ENCODE results near the gene GPR153. TPM values are rescaled to one million over a fixed set of nuclear protein-coding genes. Genes with fewer than 3 reads are reported as not detected.
A peak's percentile ranks its signal among the peaks of the same experiment; 100 is the strongest.

The GPR153 gene
- polyA plus RNA-seq, 1 experiment: 4.7 TPM

GRCh38 chr1:6235296-6235677 lies 25.6 kb downstream of the GPR153 start:
- Histone ChIP-seq H3K4me3 (ENCODE audit: low read depth, low read length) (peak overlapping the region; percentile 82), H3K27ac (ENCODE audit: low read depth, low read length) (no peak overlapping the region), H3K27me3 (ENCODE audit: control insufficient read depth, insufficient read depth, low read length) (peaks cover 12% of the 10 kb centered on the region), H3K9me3 (ENCODE audit: control insufficient read depth, insufficient read depth, low read length) (peaks cover 4% of the 10 kb centered on the region; the same call in 1 of the 2 replicates)
- DNase-seq (ENCODE audit: low read depth, low spot score): no peak
- ChIA-PET CTCF (interaction anchor here (0.9 to 1.0 kb wide), 2 partner anchors 11 to 30 kb away, joined by 3 to 7 read pairs; no protein-coding TSS in a partner anchor), POLR2A (no interaction called here)
- TF ChIP-seq CTCF (IDR thresholded peaks at IDR 0.05; ENCODE audit: low read depth, low read length): no peak

GRCh38 chr1:6234502-6235295 lies 26.2 kb downstream of the GPR153 start:
- CTCF ChIA-PET: interaction anchor here (0.9 to 1.0 kb wide), 2 partner anchors 11 to 30 kb away, joined by 3 to 7 read pairs; no protein-coding TSS in a partner anchor
- no peak for TF ChIP-seq CTCF (IDR thresholded peaks at IDR 0.05; ENCODE audit: low read depth, low read length)
- POLR2A ChIA-PET: no interaction called here

GRCh38 chr1:6233376-6233775 lies 27.5 kb downstream of the GPR153 start:
- no peak for TF ChIP-seq CTCF (IDR thresholded peaks at IDR 0.05; ENCODE audit: low read depth, low read length)
- H3K9me3 ChIP-seq (ENCODE audit: control insufficient read depth, insufficient read depth, low read length): peaks cover 4% of the 10 kb centered on the region; the same call in 1 of the 2 replicates
- no peak for DNase-seq (ENCODE audit: low read depth, low spot score)
- CTCF ChIA-PET: interaction anchor here (1.6 kb wide), 1 partner anchor 29 kb away, joined by 3 read pairs; no protein-coding TSS in a partner anchor
- POLR2A ChIA-PET: no interaction called here
- H3K4me3 ChIP-seq (ENCODE audit: low read depth, low read length): no peak overlapping the region
- no peak overlapping the region for H3K27ac ChIP-seq (ENCODE audit: low read depth, low read length)
- H3K27me3 ChIP-seq (ENCODE audit: control insufficient read depth, insufficient read depth, low read length): no peaks in the 10 kb centered on the region

More at GRCh38 chr1:6234502-6235295, 26.2 kb downstream of the GPR153 start:
- H3K27me3 ChIP-seq (ENCODE audit: control insufficient read depth, insufficient read depth, low read length): peaks cover 10% of the 10 kb centered on the region
- H3K9me3 ChIP-seq (ENCODE audit: control insufficient read depth, insufficient read depth, low read length): peaks cover 4% of the 10 kb centered on the region; the same call in 1 of the 2 replicates
- no peak overlapping the region for H3K27ac ChIP-seq (ENCODE audit: low read depth, low read length)
- peak overlapping the region; percentile 82 for H3K4me3 ChIP-seq (ENCODE audit: low read depth, low read length)
- no peak for DNase-seq (ENCODE audit: low read depth, low spot score)

- CTCF ChIA-PET: interaction anchor here (1.7 kb wide), 1 partner anchor 21 kb away, joined by 10 read pairs; no protein-coding TSS in a partner anchor
- no peak for DNase-seq (ENCODE audit: low read depth, low spot score)
- no peaks in the 10 kb centered on the region for H3K27me3 ChIP-seq (ENCODE audit: control insufficient read depth, insufficient read depth, low read length)
- no peak for TF ChIP-seq CTCF (IDR thresholded peaks at IDR 0.05; ENCODE audit: low read depth, low read length)
- H3K4me3 ChIP-seq (ENCODE audit: low read depth, low read length): no peak overlapping the region
- H3K9me3 ChIP-seq (ENCODE audit: control insufficient read depth, insufficient read depth, low read length): no peaks in the 10 kb centered on the region
- peak overlapping the region; percentile 31 for H3K27ac ChIP-seq (ENCODE audit: low read depth, low read length)
- POLR2A ChIA-PET: no interaction called here
These were observed 35.2 kb downstream of the GPR153 start for GRCh38 chr1:6225651-6226050.

DNA sequence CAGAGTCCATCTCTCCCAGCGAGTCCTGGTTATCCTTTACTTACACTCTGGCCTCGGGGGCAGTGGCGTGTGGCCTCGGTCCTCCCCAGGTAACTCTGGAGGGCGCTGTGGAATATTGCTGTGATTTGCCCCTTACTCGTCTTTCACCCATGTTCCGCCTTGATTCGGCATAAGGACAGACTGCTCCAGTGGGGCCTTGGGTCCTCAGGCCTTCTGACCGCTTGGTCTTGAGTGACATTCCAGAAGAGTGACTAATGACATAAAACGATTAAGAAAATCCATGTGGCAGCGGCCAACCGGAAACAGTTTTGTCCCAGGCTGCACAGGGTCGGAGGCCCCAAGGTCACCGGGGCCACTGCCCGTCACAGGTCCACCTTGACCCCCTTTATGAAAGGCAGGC lies 36.2 kb downstream of the GPR153 start:
- H3K9me3 ChIP-seq (ENCODE audit: control insufficient read depth, insufficient read depth, low read length): no peaks in the 10 kb centered on the region
- ChIA-PET CTCF (interaction anchor here (0.9 to 1.7 kb wide), 3 partner anchors 20 to 21 kb away, joined by 5 to 10 read pairs (median 5); no protein-coding TSS in a partner anchor), POLR2A (no interaction called here)
- H3K27me3 ChIP-seq (ENCODE audit: control insufficient read depth, insufficient read depth, low read length): no peaks in the 10 kb centered on the region
- TF ChIP-seq CTCF (IDR thresholded peaks at IDR 0.05; ENCODE audit: low read depth, low read length): no peak
- no peak overlapping the region for H3K4me3 ChIP-seq (ENCODE audit: low read depth, low read length)
- DNase-seq (ENCODE audit: low read depth, low spot score): no peak
- no peak overlapping the region for H3K27ac ChIP-seq (ENCODE audit: low read depth, low read length)
